SK-N-SH treated with all-trans-retinoic acid at 6 μM for 48 hours (cell line): ENCODE measurements around the gene ACKR4.
"Not testable (repeated sequence)": the region's sequence is repeated elsewhere in the genome, so short reads cannot be mapped to it uniquely, and the experiment has no call there.

Experiments used
- ATAC-seq: fragments of 200-7000 bp; cut with Tn5 transposase; 3 replicates; pipeline ENCODE4 v1.9.1; 2020; ENCODE audit warnings: mild to moderate bottlenecking, moderate library complexity
- ARNTL ChIP-seq: fragments of 450-650 bp; formaldehyde crosslinking; IDR thresholded peaks from 2 replicates; pipeline ENCODE4 v1.5.0; 2020; ENCODE audit warnings: low read depth, mild to moderate bottlenecking, moderate library complexity, borderline replicate concordance
- BACH2 ChIP-seq: fragments of 250-450 bp; sonication (Bioruptor Pico); IDR thresholded peaks from 2 replicates; pipeline ENCODE4 v1.9.0; 2021; ENCODE audit warnings: mild to moderate bottlenecking, borderline replicate concordance
- CSDC2 ChIP-seq: fragments of 250-450 bp; sonication (Bioruptor Pico); IDR thresholded peaks from 2 replicates; pipeline ENCODE4 v1.5.0; 2020; ENCODE audit warnings: mild to moderate bottlenecking, moderate library complexity
- ESRRG ChIP-seq: fragments of 250-450 bp; sonication (Bioruptor Pico); IDR thresholded peaks from 2 replicates; pipeline ENCODE4 v1.6.1; 2021; ENCODE audit warnings: mild to moderate bottlenecking
- GLIS3 ChIP-seq: fragments of 250-450 bp; sonication (Bioruptor Pico); IDR thresholded peaks from 2 replicates; pipeline ENCODE4 v1.5.0; 2020; ENCODE audit warnings: mild to moderate bottlenecking, moderate library complexity
- POU6F1 ChIP-seq: fragments of 250-450 bp; sonication (Bioruptor Pico); IDR thresholded peaks from 2 replicates; pipeline ENCODE4 v1.8.0; 2021; ENCODE audit warnings: low read depth, mild to moderate bottlenecking, moderate library complexity, borderline replicate concordance
- PPARA ChIP-seq: fragments of 250-450 bp; sonication (Bioruptor Pico); IDR thresholded peaks from 2 replicates; pipeline ENCODE4 v1.5.0; 2020; ENCODE audit warnings: mild to moderate bottlenecking, borderline replicate concordance
- RARB ChIP-seq: fragments of 250-450 bp; sonication (Bioruptor Pico); IDR thresholded peaks from 2 replicates; pipeline ENCODE4 v1.8.0; 2021; ENCODE audit warnings: mild to moderate bottlenecking, moderate library complexity
- SNAI2 ChIP-seq: fragments of 250-450 bp; sonication (Bioruptor Pico); IDR thresholded peaks from 2 replicates; pipeline ENCODE4 v1.5.0; 2020; ENCODE audit warnings: mild to moderate bottlenecking, moderate library complexity
- TCF4 ChIP-seq: fragments of 250-450 bp; sonication (Bioruptor Pico); IDR thresholded peaks from 2 replicates; pipeline ENCODE4 v1.8.0; 2021; ENCODE audit warnings: mild to moderate bottlenecking, moderate library complexity, borderline replicate concordance
- TOX ChIP-seq: fragments of 250-450 bp; sonication (Bioruptor Pico); IDR thresholded peaks from 2 replicates; pipeline ENCODE4 v1.8.0; 2021; ENCODE audit warnings: mild to moderate bottlenecking, moderate library complexity, borderline replicate concordance
- ZC3H10 ChIP-seq: fragments of 250-450 bp; sonication (Bioruptor Pico); IDR thresholded peaks from 2 replicates; pipeline ENCODE4 v1.5.1; 2021; ENCODE audit warnings: mild to moderate bottlenecking, moderate library complexity
- ZFP30 ChIP-seq: fragments of 450-650 bp; formaldehyde crosslinking; IDR thresholded peaks from 2 replicates; pipeline ENCODE4 v1.5.0; 2022; ENCODE audit warnings: mild to moderate bottlenecking, moderate library complexity
- ZNF565 ChIP-seq: fragments of 450-650 bp; formaldehyde crosslinking; conservative IDR thresholded peaks from 2 replicates; pipeline ENCODE4 v1.5.0; 2020; ENCODE audit warnings: low read depth, mild to moderate bottlenecking, moderate library complexity
- ZNF70 ChIP-seq: fragments of 450-650 bp; formaldehyde crosslinking; IDR thresholded peaks from 2 replicates; pipeline ENCODE4 v1.5.0; 2020; ENCODE audit warnings: mild to moderate bottlenecking, moderate library complexity
- ZNF8 ChIP-seq: fragments of 450-650 bp; formaldehyde crosslinking; IDR thresholded peaks from 2 replicates; pipeline ENCODE4 v1.5.0; 2020; ENCODE audit warnings: mild to moderate bottlenecking, moderate library complexity
- TF ChIP-seq, protein P1 (sequence below): fragments of 250-450 bp; sonication (Bioruptor Pico); IDR thresholded peaks from 2 replicates; pipeline ENCODE4 v1.5.1; 2020; ENCODE audit warnings: low read depth, mild to moderate bottlenecking, moderate library complexity
- TF ChIP-seq, protein P2 (sequence below): fragments of 250-450 bp; sonication (Bioruptor Pico); IDR thresholded peaks from 2 replicates; pipeline ENCODE4 v1.5.1; 2021; ENCODE audit warnings: mild to moderate bottlenecking, moderate library complexity
- TF ChIP-seq, protein P3 (sequence below): fragments of 250-450 bp; sonication (Bioruptor Pico); IDR thresholded peaks from 2 replicates; pipeline ENCODE4 v1.5.0; 2020; ENCODE audit warnings: mild to moderate bottlenecking, moderate library complexity
- TF ChIP-seq, protein P4 (sequence below): fragments of 250-450 bp; sonication (Bioruptor Pico); IDR thresholded peaks from 2 replicates; pipeline ENCODE4 v1.8.0; 2020; ENCODE audit warnings: mild to moderate bottlenecking, moderate library complexity, borderline replicate concordance

Gene ACKR4

DNA sequence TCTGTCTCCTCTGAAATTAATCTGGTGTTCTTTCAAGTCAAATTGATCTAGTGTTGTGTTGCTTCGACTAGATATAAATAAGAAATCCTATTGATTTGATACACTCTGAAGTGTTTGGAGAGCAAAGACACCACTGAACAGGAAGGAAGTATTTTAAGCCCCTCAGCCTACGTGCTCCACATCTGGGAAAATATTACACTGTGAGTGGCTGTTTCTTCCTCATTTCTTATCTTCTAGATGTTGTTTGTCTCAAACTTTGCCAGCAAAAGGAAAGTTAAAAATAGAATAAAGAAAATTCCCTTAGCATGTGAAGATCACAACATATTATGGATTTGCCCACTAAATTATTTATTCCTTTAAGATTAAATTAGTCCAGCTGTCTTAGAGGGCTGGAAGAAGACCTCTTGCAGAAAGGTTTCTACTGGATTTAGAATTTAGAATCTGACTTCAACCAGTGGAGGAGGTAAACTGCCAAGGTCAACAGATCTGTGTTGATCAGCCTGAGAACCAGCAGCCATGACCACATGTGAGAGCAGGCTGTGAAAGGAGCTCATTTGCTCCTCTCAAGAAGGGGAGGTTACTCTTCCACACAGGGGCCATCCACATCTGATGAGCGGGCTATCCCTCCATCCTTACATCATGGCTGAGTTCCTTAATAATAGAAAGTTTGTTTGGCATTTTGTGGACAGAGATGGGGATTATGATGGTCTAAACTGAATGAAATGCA is 46.3 kb upstream of the ACKR4 start (continued):
- TF ChIP-seq, protein P1, sequence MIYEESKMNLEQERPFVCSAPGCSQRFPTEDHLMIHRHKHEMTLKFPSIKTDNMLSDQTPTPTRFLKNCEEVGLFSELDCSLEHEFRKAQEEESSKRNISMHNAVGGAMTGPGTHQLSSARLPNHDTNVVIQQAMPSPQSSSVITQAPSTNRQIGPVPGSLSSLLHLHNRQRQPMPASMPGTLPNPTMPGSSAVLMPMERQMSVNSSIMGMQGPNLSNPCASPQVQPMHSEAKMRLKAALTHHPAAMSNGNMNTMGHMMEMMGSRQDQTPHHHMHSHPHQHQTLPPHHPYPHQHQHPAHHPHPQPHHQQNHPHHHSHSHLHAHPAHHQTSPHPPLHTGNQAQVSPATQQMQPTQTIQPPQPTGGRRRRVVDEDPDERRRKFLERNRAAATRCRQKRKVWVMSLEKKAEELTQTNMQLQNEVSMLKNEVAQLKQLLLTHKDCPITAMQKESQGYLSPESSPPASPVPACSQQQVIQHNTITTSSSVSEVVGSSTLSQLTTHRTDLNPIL (CRISPR knock-in tag), result no peak

DNA sequence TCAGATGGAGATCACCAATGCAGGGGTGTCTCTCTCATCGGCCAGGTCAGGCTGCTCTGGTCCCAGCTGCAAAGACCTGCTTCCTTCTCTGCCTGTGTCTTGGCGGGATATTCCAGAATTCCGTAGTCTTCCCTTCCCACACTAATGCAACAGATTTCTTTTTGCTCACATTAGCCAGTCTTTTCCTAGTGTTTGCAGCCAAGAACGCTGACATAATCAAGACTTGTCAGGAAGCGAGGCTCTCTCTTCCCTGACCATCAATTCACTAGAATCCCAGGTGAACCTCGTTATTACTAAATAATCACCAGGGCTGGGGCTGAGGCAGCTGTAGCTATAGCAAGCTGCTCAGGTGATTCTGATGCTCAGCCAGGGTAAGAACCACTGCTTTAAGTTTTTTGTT is 43.2 kb upstream of the ACKR4 start:
- TF ChIP-seq, protein P1 (CRISPR knock-in tag), result no peak
- no peak for TF ChIP-seq ESRRG
- no peak for TF ChIP-seq ARNTL (CRISPR knock-in tag)
- TF ChIP-seq ZFP30 (CRISPR knock-in tag), result no peak
- no peak for TF ChIP-seq SNAI2
- TF ChIP-seq ZNF8 (CRISPR knock-in tag), result no peak
- TF ChIP-seq ZC3H10 (CRISPR knock-in tag), result no peak
- no peak for TF ChIP-seq ZNF70 (CRISPR knock-in tag)
- no peak for ATAC-seq

DNA sequence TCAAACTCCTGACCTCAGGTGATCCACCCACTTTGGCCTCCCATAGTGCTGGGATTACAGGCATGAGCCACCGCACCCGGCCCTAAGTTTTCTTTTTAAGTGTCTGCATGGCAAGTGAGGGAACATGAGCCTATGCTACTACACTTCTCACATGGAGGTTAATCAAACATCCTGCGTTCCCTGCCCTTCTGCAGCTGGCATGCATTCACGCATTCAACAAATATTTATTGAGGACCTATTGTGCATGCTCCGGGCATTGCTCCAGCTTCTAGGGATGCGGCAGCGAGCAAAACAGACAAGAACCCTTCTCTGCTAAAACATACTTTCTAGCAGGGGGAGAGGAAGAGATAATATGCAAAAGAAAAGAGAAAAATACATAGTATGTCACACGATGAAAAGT is 42.6 kb upstream of the ACKR4 start:
- no peak for ATAC-seq
- TF ChIP-seq TCF4 (no peak), ESRRG (no peak), GLIS3 (CRISPR knock-in tag) (no peak), ZNF565 (CRISPR knock-in tag) (no peak), PPARA (CRISPR knock-in tag) (no peak), CSDC2 (CRISPR knock-in tag) (no peak), RARB (CRISPR knock-in tag) (no peak), SNAI2 (no peak), ZNF8 (CRISPR knock-in tag) (no peak), POU6F1 (CRISPR knock-in tag) (no peak), TOX (CRISPR knock-in tag) (no peak), ZNF70 (CRISPR knock-in tag) (no peak)
- TF ChIP-seq, protein P2, sequence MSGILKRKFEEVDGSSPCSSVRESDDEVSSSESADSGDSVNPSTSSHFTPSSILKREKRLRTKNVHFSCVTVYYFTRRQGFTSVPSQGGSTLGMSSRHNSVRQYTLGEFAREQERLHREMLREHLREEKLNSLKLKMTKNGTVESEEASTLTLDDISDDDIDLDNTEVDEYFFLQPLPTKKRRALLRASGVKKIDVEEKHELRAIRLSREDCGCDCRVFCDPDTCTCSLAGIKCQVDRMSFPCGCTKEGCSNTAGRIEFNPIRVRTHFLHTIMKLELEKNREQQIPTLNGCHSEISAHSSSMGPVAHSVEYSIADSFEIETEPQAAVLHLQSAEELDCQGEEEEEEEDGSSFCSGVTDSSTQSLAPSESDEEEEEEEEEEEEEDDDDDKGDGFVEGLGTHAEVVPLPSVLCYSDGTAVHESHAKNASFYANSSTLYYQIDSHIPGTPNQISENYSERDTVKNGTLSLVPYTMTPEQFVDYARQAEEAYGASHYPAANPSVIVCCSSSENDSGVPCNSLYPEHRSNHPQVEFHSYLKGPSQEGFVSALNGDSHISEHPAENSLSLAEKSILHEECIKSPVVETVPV (CRISPR knock-in tag), result no peak
- TF ChIP-seq, protein P3, sequence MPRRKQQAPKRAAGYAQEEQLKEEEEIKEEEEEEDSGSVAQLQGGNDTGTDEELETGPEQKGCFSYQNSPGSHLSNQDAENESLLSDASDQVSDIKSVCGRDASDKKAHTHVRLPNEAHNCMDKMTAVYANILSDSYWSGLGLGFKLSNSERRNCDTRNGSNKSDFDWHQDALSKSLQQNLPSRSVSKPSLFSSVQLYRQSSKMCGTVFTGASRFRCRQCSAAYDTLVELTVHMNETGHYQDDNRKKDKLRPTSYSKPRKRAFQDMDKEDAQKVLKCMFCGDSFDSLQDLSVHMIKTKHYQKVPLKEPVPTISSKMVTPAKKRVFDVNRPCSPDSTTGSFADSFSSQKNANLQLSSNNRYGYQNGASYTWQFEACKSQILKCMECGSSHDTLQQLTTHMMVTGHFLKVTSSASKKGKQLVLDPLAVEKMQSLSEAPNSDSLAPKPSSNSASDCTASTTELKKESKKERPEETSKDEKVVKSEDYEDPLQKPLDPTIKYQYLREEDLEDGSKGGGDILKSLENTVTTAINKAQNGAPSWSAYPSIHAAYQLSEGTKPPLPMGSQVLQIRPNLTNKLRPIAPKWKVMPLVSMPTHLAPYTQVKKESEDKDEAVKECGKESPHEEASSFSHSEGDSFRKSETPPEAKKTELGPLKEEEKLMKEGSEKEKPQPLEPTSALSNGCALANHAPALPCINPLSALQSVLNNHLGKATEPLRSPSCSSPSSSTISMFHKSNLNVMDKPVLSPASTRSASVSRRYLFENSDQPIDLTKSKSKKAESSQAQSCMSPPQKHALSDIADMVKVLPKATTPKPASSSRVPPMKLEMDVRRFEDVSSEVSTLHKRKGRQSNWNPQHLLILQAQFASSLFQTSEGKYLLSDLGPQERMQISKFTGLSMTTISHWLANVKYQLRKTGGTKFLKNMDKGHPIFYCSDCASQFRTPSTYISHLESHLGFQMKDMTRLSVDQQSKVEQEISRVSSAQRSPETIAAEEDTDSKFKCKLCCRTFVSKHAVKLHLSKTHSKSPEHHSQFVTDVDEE (CRISPR knock-in tag), result no peak

- ATAC-seq, result no peak
- TF ChIP-seq ZNF70 (CRISPR knock-in tag) (no peak), ZNF8 (CRISPR knock-in tag) (no peak), BACH2 (no peak), ESRRG (no peak), ZC3H10 (CRISPR knock-in tag) (no peak), ZFP30 (CRISPR knock-in tag) (no peak)
- TF ChIP-seq, protein P4, sequence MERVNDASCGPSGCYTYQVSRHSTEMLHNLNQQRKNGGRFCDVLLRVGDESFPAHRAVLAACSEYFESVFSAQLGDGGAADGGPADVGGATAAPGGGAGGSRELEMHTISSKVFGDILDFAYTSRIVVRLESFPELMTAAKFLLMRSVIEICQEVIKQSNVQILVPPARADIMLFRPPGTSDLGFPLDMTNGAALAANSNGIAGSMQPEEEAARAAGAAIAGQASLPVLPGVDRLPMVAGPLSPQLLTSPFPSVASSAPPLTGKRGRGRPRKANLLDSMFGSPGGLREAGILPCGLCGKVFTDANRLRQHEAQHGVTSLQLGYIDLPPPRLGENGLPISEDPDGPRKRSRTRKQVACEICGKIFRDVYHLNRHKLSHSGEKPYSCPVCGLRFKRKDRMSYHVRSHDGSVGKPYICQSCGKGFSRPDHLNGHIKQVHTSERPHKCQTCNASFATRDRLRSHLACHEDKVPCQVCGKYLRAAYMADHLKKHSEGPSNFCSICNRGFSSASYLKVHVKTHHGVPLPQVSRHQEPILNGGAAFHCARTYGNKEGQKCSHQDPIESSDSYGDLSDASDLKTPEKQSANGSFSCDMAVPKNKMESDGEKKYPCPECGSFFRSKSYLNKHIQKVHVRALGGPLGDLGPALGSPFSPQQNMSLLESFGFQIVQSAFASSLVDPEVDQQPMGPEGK, result no peak
Observed at GRCh38 chr3:132555306-132556035, 41.6 kb upstream of the ACKR4 start.

DNA sequence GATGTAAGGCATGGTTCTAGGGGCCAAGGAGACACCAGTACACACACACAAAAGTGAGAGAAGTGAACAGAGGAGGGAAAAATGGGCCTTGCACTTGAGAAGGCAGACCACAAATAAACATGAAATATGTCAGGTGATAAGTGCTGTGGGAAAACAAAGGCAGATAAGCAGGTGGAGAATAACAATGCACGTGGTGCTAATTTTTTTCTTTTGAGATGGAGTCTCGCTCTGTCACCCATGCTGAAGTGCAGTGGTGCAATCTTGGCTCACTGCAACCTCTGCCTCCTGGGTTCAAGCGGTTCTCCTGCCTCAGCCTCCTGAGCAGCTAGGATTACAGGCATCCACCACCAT is 41.1 kb upstream of the ACKR4 start:
- ATAC-seq, result not testable (repeated sequence)
